Effector CD8-positive, alpha-beta T cell (primary cell): ENCODE data around the gene MSH3.
"Not testable (repeated sequence)": the region's sequence is repeated elsewhere in the genome, so short reads cannot be mapped to it uniquely, and the experiment has no call there.

Experiments
- DNase-seq: peaks from one replicate; lab custom pipeline; 2025; lab: John Stamatoyannopoulos, UW

MSH3 gene

DNA sequence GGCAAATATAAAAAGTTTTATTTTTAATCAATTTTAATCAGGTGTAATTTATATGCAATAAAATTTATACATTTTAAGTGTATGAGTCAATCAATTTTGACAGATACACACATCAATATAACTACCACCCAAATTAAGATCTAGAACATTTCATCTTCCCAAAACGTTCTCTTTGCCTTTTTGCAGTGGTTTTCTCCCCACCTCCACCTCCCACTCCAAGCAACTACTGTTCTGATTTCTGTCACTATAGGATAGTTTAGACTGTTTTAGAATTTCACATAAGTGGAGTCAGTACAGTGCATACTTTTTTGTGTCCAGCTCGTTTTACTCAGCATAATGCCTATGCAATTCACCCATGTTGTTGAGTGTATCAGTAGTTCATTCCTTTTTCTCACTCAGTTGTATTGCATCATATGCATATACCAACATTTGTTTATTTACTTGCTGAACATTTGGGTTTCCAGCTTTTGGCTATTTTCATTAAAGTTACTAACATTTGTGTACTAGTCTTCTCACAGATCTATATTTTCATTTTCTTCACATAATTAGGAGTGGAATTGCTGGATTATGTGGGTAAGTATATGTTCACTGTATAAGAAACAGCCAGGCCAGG, 52.5 kb downstream of the MSH3 start:
- DNase-seq, result no peak

DNA sequence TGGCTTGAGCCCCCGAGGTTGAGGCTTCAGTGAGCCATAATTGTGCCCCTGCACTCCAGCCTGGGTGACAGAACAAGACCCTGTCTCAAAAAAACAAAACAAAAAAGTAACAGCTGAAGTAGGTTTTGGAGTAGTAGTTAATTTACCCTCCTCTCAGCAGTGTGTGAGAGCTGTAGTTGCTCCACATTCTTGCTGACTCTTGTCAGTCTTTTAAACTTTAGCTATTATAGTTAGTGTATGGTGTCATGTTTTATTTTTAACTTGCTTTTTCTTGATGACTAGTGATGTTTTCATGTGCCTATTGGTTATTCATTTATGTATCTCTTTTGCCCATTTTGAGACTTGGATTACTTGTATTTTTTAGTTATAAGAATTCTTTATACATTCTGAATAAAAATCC, 53.2 kb downstream of the MSH3 start:
- no peak for DNase-seq

- no peak for DNase-seq
These were observed 56.8 kb downstream of the MSH3 start for GRCh38 chr5:80711216-80711615.

DNA sequence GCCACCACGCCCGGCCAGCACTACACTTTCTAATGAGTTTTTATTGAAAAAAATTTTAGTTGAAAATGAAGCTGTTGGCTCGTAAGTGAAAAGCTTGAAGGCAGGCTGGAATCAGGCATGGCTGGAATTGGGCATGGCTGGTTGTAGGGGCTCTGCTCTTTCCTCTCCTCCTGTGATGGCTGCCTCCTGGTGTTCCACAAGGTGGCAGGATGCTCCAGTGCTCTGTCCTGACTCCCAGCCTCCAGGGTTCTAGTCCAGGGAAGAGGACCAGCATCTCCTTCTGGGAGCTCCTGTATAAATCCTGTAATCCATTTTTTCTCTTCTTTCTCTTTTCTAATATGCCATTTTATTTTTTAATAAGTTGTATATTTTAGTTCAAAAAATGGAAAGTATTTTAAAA, 57.5 kb downstream of the MSH3 start:
- DNase-seq, result no peak

- DNase-seq, result no peak
These were observed 58.5 kb downstream of the MSH3 start for GRCh38 chr5:80712919-80713318.

DNA sequence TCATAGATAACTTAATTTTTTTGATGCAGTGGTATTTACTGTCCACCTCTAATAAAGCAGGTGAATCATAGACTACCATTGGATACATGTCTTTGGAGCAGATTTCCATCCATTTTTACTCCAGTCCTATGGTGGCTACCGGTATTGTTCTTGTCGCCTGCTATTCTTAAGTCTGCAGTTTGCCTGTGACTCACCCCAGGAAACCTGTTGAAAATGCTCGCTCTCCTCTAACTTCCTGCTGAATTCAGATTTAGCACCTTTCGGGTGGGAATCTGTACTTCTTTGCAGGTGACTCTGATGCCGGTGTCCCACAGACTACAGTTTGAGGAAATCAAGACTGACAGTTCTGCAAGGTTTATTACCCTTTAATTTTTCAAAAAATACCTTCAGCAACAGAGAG, 59.2 kb downstream of the MSH3 start:
- no peak for DNase-seq

DNA sequence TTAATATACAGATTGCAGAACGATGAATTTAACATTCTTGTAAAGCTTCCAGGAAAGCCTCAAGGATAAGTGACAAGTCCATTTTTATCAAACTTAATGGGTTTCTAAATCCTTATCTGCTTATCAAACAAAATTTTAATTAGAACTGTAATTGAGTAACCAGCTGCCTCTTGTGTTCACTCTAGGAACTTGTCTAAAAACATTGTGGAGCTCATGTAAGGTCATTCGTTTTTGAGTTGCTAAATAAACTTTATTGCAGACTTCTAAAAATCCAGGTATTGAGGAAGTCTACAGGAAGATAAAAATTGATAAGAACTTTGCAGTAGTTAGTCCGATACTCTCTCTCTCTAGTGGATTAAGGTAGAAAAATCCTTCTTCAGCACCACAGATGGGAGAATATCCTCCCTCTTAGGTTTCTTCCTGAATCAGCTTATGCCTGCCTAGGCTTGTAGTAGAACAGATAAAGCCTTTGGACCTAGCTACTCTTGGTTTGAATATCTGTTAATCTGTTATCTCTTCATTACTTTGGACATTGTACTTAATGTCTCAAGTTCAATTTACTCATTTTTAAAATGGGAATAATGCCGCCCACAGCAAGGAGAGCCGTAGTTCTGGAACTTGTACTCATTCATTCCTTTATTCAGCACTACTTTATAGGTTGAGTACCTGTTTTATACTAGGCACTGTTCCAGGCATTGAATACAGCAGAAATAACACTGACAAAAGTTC, 60.3 kb downstream of the MSH3 start:
- DNase-seq, result no peak

GRCh38 chr5:80715887-80716286, 61.4 kb downstream of the MSH3 start:
- no peak for DNase-seq

DNA sequence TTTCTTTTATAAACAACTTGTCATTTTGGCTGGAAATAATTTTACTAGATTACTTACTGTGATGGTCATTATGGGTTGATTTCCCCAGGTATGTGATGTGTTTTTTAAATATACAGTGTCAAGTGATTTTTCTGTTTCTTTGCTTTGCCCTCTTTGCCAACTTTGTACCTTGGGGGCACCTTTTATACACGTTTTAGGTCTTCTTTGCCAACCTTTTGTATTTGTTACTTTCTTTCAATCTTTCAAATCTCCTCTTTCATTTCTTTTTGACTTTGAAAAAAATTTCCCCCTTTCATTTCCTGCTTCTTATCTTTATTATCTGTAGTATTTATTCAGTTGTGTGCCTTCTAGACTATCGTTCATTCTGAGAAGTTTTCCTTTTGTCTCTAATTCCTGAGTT, 65.7 kb downstream of the MSH3 start:
- DNase-seq, result no peak

DNA sequence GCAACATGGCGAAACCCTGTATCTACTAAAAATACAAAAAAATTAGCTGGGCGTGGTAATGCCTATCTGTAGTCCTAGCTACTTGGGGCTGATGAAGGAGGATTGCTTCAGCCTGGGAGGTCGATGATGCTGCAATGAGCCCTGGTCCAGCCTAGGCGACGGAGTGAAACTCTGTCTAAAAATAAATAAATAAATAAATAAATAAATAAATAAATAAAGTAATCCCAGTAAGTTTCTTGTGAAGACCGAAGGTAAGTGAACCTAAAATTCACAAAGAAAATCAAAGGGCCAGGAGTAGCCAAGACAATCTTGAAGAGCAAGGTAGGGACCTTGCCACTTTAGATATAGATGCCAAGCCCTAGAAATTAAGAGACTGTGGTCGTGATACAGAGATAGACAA, 68.5 kb downstream of the MSH3 start:
- no peak for DNase-seq

DNA sequence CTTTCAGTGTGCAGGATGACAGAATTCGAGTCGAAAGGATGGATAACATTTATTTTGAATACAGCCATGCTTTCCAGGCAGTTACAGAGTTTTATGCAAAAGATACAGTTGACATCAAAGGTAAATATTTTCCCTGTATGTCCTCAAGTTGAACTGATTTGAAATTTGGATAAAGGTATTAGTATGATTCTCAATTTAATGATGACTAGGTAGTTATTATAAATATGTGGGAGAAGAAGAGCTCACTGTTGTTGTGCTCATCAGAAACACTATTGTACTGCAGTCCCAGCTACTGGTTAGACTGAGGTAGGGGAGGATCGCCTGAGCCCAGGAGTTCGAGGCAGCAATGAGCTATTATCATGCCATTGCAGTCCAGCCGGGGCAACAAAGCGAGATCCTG, 71.0 kb downstream of the MSH3 start:
- no peak for DNase-seq

GRCh38 chr5:80736730-80737129, 82.3 kb downstream of the MSH3 start:
- DNase-seq, result no peak

DNA sequence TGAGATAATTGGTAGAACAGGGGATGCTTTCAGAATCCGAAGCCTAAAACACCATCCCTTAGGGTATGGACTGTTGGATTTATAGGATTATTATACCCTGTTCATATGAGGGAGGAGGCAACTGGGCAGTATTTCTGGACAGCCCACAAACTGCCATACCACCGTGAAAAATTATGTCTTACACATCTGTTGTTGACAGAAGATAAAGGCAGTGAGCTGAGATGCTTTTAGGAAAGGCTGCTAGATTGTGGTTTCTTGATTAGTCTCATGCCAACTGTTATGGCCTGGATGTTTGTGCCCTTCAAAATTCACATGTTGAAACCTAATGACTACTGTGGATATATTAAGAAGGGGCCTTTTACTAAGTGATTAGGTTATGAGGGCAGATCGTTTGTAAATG, 84.0 kb downstream of the MSH3 start:
- no peak for DNase-seq

GRCh38 chr5:80739057-80739456, 84.6 kb downstream of the MSH3 start:
- no peak for DNase-seq

DNA sequence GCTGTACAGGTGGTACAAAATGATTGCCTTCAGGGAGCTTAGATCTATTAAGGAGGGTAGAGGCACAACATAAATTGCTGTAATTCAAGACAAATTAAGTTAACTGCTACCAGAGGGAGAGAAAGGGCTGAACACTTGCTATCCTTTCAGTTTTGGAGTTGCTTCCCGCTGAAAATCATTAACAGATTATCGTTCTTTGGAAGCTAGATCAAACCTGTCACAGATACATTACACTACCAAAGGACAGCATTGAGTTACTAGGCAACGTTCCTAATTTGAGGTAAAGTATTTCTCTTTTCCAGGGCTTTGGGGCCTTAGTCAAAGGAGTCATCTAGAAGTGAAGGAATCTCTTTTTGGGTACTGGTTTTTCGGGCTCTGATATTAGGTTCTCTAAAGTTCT, 85.0 kb downstream of the MSH3 start:
- no peak for DNase-seq

GRCh38 chr5:80739898-80740297, 85.4 kb downstream of the MSH3 start:
- DNase-seq, result no peak

GRCh38 chr5:80740488-80740887, 86.0 kb downstream of the MSH3 start:
- not testable (repeated sequence) for DNase-seq

DNA sequence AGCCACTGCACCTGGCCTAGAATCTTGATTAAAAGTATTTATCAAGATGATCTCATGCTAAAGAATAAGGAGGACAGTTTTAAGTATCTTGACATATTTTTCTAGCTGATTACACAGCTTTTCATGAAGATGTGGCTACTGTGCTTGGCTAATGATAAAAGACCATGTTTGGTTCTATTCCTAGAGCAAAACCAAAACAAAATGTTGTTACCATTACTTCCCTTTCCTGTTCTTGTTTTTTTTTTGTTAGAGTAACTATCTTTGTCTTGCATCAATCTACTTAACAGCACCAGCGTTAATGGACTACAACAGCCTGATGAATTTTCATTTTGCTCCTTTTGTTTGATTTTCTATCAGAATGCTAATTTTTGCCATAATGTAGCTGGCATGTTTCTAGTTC, 86.5 kb downstream of the MSH3 start:
- no peak for DNase-seq

GRCh38 chr5:80744149-80744548, 89.7 kb downstream of the MSH3 start:
- DNase-seq, result no peak

- no peak for DNase-seq
These were observed 91.0 kb downstream of the MSH3 start for GRCh38 chr5:80745490-80745889.

DNA sequence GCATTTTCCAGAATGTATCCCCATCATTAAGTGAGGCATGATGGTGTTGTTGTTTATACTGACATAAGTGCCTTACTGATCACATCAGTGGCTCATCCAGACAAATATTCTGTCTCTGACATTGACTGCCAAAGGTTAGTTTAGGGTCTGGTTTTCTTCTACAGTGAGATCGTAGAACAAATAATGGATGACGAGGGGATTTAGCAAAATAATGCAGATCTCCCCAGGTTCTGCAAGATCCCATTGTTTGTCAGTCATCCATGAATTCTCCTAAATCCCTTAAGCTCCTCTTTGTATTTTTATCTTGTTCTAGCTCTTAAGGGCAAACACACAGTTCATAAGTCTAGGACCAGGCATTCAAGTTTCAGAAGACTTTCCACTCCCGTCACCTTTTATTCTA, 93.5 kb downstream of the MSH3 start:
- no peak for DNase-seq

- no peak for DNase-seq
These were observed 98.0 kb downstream of the MSH3 start for GRCh38 chr5:80752427-80752826.

- DNase-seq, result no peak
These were observed 99.3 kb downstream of the MSH3 start for GRCh38 chr5:80753712-80754111.

DNA sequence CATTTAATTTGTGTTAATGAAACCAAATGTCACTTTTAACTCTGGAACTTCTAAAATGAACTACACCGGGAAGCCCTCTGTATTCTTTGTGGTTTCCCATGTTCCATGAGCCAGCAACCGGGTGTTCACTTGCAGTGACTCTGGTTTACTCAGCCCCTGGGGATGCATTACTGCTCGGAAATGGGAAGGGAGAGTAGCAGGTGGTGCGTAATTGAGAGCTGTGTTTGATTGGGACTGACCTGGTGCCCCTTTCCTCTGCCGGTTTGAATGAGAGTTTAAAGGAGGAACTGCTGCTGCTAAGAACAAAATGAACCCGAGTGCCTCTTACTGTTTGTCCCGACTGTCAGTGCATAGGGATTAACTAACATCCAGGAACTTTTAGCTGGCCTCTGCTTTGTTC, 100.4 kb downstream of the MSH3 start:
- DNase-seq, result no peak
